HG03378 (cell line): ENCODE measurements around the gene SSUH2.

Source experiments
- ATAC-seq: cut with Tn5 transposase; IDR thresholded peaks from one replicate; pipeline ENCODE4 v1.9.1; 2021; ENCODE audit warnings: mild to moderate bottlenecking, moderate library complexity; ENCODE audit not compliant: unreplicated experiment

SSUH2 gene

GRCh38 chr3:8618950-8619349, 25.6 kb downstream of the SSUH2 start:
- ATAC-seq, result no peak

GRCh38 chr3:8617921-8618320, 26.7 kb downstream of the SSUH2 start:
- no peak for ATAC-seq

GRCh38 chr3:8610951-8611350, 33.6 kb downstream of the SSUH2 start:
- ATAC-seq, result no peak

GRCh38 chr3:8608791-8609467, 35.7 kb downstream of the SSUH2 start:
- no peak for ATAC-seq

GRCh38 chr3:8608041-8608790, 36.4 kb downstream of the SSUH2 start:
- no peak for ATAC-seq

GRCh38 chr3:8607234-8608040, 37.2 kb downstream of the SSUH2 start:
- no peak for ATAC-seq

GRCh38 chr3:8606701-8607231, 37.8 kb downstream of the SSUH2 start:
- no peak for ATAC-seq

- no peak for ATAC-seq
These were observed 39.6 kb downstream of the SSUH2 start for GRCh38 chr3:8604988-8605387.

GRCh38 chr3:8604006-8604405, 40.6 kb downstream of the SSUH2 start:
- no peak for ATAC-seq

- ATAC-seq, result no peak
These were observed 41.4 kb downstream of the SSUH2 start for GRCh38 chr3:8603115-8603710.

- ATAC-seq, result no peak
These were observed 44.1 kb downstream of the SSUH2 start for GRCh38 chr3:8600457-8600856.

GRCh38 chr3:8599146-8599545, 45.5 kb downstream of the SSUH2 start:
- no peak for ATAC-seq

GRCh38 chr3:8597219-8597853, 47.3 kb downstream of the SSUH2 start:
- no peak for ATAC-seq

GRCh38 chr3:8596321-8597218, 48.0 kb downstream of the SSUH2 start:
- no peak for ATAC-seq

GRCh38 chr3:8595695-8596115, 48.9 kb downstream of the SSUH2 start:
- no peak for ATAC-seq

GRCh38 chr3:8595252-8595651, 49.3 kb downstream of the SSUH2 start:
- ATAC-seq, result no peak

GRCh38 chr3:8593021-8593827, 51.4 kb downstream of the SSUH2 start:
- no peak for ATAC-seq

GRCh38 chr3:8589880-8590556, 54.6 kb downstream of the SSUH2 start:
- ATAC-seq, result no peak
